ENCODE measurements around the gene ATG14. TPM values are rescaled to one million over a fixed set of nuclear protein-coding genes. Genes with fewer than 3 reads are reported as not detected.

The ATG14 gene
- total and polyA plus RNA-seq, 2 of the 13 experiments (the other 11 are each of a cell fraction or from before 2014, with no cell fraction given) = 7.2 to 9.1 TPM

DNA sequence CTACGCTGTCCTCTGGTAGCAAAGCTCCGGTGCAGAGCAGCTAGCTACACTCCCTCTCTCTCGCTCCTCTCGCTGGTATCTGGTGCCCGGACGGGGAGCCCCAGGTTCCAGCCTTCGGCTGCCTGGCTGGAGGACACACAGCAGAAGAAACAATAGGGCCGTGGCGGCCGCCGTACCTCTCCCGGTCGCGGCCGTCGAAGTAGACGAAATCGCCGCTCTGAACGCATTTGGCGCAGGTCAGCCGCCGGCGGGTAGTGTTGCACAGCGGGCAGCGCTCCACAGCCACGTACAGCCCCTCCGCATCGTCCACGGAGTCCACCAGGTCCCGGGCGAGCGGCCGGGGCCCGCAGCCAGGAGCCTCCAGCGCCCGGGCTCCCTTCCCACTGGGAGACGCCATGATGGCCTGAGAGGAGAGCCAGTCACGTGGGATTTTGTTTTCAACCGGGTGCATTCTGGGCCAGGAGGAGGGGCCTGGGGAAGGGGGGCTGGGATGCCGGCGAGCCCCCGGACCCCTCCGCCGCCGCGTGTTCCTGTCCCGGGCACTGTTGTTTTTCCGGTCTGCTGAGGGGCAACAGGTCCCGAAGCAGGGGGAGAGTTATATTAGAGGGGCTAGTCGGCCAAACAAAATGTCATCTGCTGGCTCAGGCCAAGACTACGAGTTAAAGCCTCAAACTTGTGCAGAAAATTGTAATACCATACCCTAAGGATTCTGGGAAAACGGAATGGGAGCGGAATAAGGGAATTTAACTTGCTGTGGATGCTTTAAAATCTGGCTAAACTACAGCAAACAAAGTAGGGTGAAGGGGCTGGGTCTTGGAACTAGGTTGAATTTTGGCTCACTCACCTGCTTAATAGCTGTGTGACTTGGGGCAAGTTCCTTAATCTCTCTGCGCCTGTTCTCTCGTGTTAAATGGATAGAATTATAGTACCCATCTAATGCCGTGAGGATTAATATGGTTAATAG, at the start of gene ATG14 (continued):
- TF ChIP-seq PCBP1 (IDR thresholded peaks at IDR 0.05; ENCODE audit: borderline replicate concordance, low read depth, low read length) = 0 out of 2 replicates have a peak, but pooled peaks have one; percentile 22
- peak; percentile 93 for TF ChIP-seq KMT2B (CRISPR knock-in tag; IDR thresholded peaks at IDR 0.05)
- TF ChIP-seq TOPORS (CRISPR knock-in tag; IDR thresholded peaks at IDR 0.05) = 0 out of 2 replicates have a peak, but pooled peaks have one; percentile 48
- TF ChIP-seq, protein P1, sequence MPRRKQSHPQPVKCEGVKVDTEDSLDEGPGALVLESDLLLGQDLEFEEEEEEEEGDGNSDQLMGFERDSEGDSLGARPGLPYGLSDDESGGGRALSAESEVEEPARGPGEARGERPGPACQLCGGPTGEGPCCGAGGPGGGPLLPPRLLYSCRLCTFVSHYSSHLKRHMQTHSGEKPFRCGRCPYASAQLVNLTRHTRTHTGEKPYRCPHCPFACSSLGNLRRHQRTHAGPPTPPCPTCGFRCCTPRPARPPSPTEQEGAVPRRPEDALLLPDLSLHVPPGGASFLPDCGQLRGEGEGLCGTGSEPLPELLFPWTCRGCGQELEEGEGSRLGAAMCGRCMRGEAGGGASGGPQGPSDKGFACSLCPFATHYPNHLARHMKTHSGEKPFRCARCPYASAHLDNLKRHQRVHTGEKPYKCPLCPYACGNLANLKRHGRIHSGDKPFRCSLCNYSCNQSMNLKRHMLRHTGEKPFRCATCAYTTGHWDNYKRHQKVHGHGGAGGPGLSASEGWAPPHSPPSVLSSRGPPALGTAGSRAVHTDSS (CRISPR knock-in tag; conservative IDR thresholded peaks at IDR 0.05) = no peak
- TF ChIP-seq ZNF10 (CRISPR knock-in tag; IDR thresholded peaks at IDR 0.05; ENCODE audit: borderline replicate concordance, low read depth) = no peak
- peak; percentile 17; the same call in 1 of the 2 replicates for TF ChIP-seq ZNF264 (CRISPR knock-in tag; IDR thresholded peaks at IDR 0.05)
- no peak; the same call in 1 of the 2 replicates for TF ChIP-seq ZSCAN25 (CRISPR knock-in tag; IDR thresholded peaks at IDR 0.05)
- no peak; the same call in 1 of the 2 replicates for TF ChIP-seq ZSCAN31 (CRISPR knock-in tag; IDR thresholded peaks at IDR 0.05; ENCODE audit: low read depth)
- TF ChIP-seq SMYD3 (CRISPR knock-in tag; IDR thresholded peaks at IDR 0.05) = peak; percentile 82
- no peak for TF ChIP-seq MLLT10 (CRISPR knock-in tag; IDR thresholded peaks at IDR 0.05)
- peak; percentile 100 for TF ChIP-seq FOXK1 (CRISPR knock-in tag; IDR thresholded peaks at IDR 0.05; ENCODE audit: borderline replicate concordance, low read depth)
- no peak for TF ChIP-seq ZBTB3 (CRISPR knock-in tag; IDR thresholded peaks at IDR 0.05; ENCODE audit: borderline replicate concordance, low read depth)
- TF ChIP-seq ARHGAP35 (CRISPR knock-in tag; IDR thresholded peaks at IDR 0.05; ENCODE audit: borderline replicate concordance) = 0 out of 2 replicates have a peak, but pooled peaks have one; percentile 66
- TF ChIP-seq, protein P2, sequence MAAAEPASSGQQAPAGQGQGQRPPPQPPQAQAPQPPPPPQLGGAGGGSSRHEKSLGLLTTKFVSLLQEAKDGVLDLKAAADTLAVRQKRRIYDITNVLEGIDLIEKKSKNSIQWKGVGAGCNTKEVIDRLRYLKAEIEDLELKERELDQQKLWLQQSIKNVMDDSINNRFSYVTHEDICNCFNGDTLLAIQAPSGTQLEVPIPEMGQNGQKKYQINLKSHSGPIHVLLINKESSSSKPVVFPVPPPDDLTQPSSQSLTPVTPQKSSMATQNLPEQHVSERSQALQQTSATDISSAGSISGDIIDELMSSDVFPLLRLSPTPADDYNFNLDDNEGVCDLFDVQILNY (CRISPR knock-in tag; conservative IDR thresholded peaks at IDR 0.05) = no peak
- TF ChIP-seq, protein P3, sequence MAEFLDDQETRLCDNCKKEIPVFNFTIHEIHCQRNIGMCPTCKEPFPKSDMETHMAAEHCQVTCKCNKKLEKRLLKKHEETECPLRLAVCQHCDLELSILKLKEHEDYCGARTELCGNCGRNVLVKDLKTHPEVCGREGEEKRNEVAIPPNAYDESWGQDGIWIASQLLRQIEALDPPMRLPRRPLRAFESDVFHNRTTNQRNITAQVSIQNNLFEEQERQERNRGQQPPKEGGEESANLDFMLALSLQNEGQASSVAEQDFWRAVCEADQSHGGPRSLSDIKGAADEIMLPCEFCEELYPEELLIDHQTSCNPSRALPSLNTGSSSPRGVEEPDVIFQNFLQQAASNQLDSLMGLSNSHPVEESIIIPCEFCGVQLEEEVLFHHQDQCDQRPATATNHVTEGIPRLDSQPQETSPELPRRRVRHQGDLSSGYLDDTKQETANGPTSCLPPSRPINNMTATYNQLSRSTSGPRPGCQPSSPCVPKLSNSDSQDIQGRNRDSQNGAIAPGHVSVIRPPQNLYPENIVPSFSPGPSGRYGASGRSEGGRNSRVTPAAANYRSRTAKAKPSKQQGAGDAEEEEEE (CRISPR knock-in tag; IDR thresholded peaks at IDR 0.05; ENCODE audit: borderline replicate concordance) = no peak
- peak; percentile 36 for TF ChIP-seq ZNF768 (CRISPR knock-in tag; IDR thresholded peaks at IDR 0.05)
- TF ChIP-seq SALL1 (CRISPR knock-in tag; IDR thresholded peaks at IDR 0.05) = peak; percentile 81
- TF ChIP-seq SYNCRIP (IDR thresholded peaks at IDR 0.05; ENCODE audit: insufficient read depth, low read depth, low read length) = no peak
- TF ChIP-seq, protein P4, sequence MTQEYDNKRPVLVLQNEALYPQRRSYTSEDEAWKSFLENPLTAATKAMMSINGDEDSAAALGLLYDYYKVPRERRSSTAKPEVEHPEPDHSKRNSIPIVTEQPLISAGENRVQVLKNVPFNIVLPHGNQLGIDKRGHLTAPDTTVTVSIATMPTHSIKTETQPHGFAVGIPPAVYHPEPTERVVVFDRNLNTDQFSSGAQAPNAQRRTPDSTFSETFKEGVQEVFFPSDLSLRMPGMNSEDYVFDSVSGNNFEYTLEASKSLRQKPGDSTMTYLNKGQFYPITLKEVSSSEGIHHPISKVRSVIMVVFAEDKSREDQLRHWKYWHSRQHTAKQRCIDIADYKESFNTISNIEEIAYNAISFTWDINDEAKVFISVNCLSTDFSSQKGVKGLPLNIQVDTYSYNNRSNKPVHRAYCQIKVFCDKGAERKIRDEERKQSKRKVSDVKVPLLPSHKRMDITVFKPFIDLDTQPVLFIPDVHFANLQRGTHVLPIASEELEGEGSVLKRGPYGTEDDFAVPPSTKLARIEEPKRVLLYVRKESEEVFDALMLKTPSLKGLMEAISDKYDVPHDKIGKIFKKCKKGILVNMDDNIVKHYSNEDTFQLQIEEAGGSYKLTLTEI (CRISPR knock-in tag; conservative IDR thresholded peaks at IDR 0.05) = no peak
- TF ChIP-seq RXRA (CRISPR knock-in tag; IDR thresholded peaks at IDR 0.05) = peak; percentile 74
- TF ChIP-seq ZNF776 (CRISPR knock-in tag; IDR thresholded peaks at IDR 0.05) = no peak
- TF ChIP-seq REXO4 (CRISPR knock-in tag; IDR thresholded peaks at IDR 0.05; ENCODE audit: borderline replicate concordance) = 0 out of 2 replicates have a peak, but pooled peaks have one; percentile 35

Data from HepG2 (cell line).